Measurements from ENCODE around the gene ADGRD2. TPM values are rescaled to one million over a fixed set of nuclear protein-coding genes. Genes with fewer than 3 reads are reported as not detected.
A peak's percentile ranks its signal among the peaks of the same experiment; 100 is the strongest.

ADGRD2 gene
- total and polyA plus RNA-seq, 2 of the 13 experiments (the other 11 are each of a cell fraction or from before 2014, with no cell fraction given): not detected

DNA sequence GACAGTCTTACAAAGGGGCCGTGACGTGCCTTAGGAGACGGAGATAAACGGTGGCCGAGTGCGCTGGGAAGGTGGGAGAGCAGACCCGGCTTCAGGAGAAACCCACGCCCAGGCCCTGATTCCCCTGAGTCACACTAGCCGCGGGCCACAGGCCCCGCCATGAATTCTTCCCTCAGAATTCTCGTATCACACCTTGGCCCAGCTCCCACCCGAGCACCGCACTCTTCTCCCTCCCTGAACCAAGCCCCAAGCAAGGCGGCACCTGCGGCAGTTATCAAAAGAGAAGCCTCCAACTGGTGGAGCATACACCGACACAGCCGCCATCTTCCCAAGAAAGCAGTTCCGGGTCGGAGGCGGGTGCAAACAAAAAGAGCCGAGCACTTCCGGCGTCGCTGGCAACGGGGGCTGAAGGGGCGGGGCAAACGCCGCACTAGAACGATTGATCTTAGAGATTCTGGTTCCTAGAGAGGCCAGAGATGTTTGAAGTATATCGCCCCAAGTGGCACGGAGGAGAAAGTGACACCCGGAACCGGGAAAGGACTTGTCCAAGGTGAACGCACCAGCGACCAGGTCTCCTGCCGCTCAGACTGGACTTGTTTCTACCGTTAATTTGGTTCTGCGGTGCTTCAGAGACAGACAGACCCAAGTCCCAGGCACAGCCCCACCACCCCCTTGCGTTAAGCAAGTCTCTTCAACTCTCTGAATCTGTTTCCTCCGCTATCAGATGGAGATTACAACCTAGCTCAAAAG is 35.0 kb upstream of the ADGRD2 start, which contains the start of gene PSMB7 (continued):
- TF ChIP-seq, protein P1, sequence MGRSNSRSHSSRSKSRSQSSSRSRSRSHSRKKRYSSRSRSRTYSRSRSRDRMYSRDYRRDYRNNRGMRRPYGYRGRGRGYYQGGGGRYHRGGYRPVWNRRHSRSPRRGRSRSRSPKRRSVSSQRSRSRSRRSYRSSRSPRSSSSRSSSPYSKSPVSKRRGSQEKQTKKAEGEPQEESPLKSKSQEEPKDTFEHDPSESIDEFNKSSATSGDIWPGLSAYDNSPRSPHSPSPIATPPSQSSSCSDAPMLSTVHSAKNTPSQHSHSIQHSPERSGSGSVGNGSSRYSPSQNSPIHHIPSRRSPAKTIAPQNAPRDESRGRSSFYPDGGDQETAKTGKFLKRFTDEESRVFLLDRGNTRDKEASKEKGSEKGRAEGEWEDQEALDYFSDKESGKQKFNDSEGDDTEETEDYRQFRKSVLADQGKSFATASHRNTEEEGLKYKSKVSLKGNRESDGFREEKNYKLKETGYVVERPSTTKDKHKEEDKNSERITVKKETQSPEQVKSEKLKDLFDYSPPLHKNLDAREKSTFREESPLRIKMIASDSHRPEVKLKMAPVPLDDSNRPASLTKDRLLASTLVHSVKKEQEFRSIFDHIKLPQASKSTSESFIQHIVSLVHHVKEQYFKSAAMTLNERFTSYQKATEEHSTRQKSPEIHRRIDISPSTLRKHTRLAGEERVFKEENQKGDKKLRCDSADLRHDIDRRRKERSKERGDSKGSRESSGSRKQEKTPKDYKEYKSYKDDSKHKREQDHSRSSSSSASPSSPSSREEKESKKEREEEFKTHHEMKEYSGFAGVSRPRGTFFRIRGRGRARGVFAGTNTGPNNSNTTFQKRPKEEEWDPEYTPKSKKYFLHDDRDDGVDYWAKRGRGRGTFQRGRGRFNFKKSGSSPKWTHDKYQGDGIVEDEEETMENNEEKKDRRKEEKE (IDR thresholded peaks at IDR 0.05): no peak
- TF ChIP-seq CBX1 (IDR thresholded peaks at IDR 0.05; ENCODE audit: low read depth) (no peak), U2AF2 (IDR thresholded peaks at IDR 0.05; ENCODE audit: low read depth, low read length) (no peak), ZNF564 (CRISPR knock-in tag; IDR thresholded peaks at IDR 0.05) (no peak), ISX (CRISPR knock-in tag; conservative IDR thresholded peaks at IDR 0.05) (0 out of 2 replicates have a peak, but pooled peaks have one; percentile 31), KDM1A (CRISPR knock-in tag; IDR thresholded peaks at IDR 0.05) (no peak), ZNF362 (CRISPR knock-in tag; IDR thresholded peaks at IDR 0.05; ENCODE audit: borderline replicate concordance) (no peak), RXRB (CRISPR knock-in tag; IDR thresholded peaks at IDR 0.05; ENCODE audit: borderline replicate concordance) (peak; percentile 64; the same call in 1 of the 2 replicates), ZNF598 (CRISPR knock-in tag; IDR thresholded peaks at IDR 0.05; ENCODE audit: borderline replicate concordance) (no peak), ZC3H4 (CRISPR knock-in tag; IDR thresholded peaks at IDR 0.05; ENCODE audit: borderline replicate concordance) (no peak), HNRNPLL (IDR thresholded peaks at IDR 0.05; ENCODE audit: low read depth, low read length, poor library complexity, severe bottlenecking) (peak; percentile 42), KDM5B (CRISPR knock-in tag; IDR thresholded peaks at IDR 0.05; ENCODE audit: borderline replicate concordance) (peak; percentile 54; the same call in 1 of the 2 replicates), MLLT10 (CRISPR knock-in tag; IDR thresholded peaks at IDR 0.05) (no peak), IKZF5 (CRISPR knock-in tag; IDR thresholded peaks at IDR 0.05) (peak; percentile 82)
- TF ChIP-seq, protein P2, sequence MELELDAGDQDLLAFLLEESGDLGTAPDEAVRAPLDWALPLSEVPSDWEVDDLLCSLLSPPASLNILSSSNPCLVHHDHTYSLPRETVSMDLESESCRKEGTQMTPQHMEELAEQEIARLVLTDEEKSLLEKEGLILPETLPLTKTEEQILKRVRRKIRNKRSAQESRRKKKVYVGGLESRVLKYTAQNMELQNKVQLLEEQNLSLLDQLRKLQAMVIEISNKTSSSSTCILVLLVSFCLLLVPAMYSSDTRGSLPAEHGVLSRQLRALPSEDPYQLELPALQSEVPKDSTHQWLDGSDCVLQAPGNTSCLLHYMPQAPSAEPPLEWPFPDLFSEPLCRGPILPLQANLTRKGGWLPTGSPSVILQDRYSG (CRISPR knock-in tag; IDR thresholded peaks at IDR 0.05): no peak

Data from HepG2 (cell line).